Prostate gland (tissue), 2 donors: ENCODE data around the gene LRRC73.

Experiments used
- CTCF ChIP-seq, 4 experiments: fragments of 200-600 bp in 2 of 4; fragments of 450-650 bp in 2 of 4; sonication (generic) in 2 of 4; IDR thresholded peaks; 1 replicate in 3 of 4; 2 replicates in 1 of 4; pipeline ENCODE4 v1.5.1; 2016 to 2019; ENCODE audit warnings: antibody characterized with exemption in 4 of 4, mild to moderate bottlenecking in 2 of 4, moderate library complexity in 2 of 4
- POLR2A ChIP-seq: fragments of 450-650 bp; IDR thresholded peaks from one replicate; pipeline ENCODE4 v1.6.1; 2016; ENCODE audit warnings: antibody characterized with exemption, mild to moderate bottlenecking

DNA sequence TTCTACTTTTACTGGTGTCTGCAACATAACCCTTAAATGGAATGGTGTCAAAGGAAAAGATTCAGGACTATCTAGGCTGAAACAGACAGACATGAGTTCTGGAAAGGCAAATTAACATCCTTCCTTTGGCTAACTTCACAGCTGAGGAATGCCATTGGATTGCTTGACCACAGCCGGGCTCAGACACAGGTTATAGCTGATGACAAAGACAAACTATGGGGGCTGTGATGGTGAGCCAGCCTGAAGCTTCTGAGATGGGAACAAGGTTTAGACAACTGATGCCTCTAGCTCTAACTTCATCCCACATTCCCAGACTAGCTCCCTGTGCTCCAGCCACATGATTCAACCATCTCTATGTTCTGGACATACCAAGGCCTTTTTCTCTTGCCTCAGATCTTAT lies 22.1 kb upstream of the LRRC73 start:
- TF ChIP-seq CTCF (IDR thresholded peaks at IDR 0.05) (no peak), POLR2A (no peak)
